ENCODE data around the gene RPUSD3. TPM values are rescaled to one million over a fixed set of nuclear protein-coding genes. Genes with fewer than 3 reads are reported as not detected.
"Not testable (repeated sequence)": the region's sequence is repeated elsewhere in the genome, so short reads cannot be mapped to it uniquely, and the experiment has no call there.

The RPUSD3 gene
- total RNA-seq, 2 donors from 2014 or later: 31.6 to 51.4 TPM

GRCh38 chr3:9848860-9849259 lies 5.1 kb upstream of the RPUSD3 start:
- intact Hi-C loops (cut with DNase I); ATAC-seq; H3K27ac ChIP-seq; H3K9me3 ChIP-seq; H3K27me3 ChIP-seq; H3K4me3 ChIP-seq; DNase-seq; H3K4me1 ChIP-seq; H3K36me3 ChIP-seq (replicated peaks in 1 of 2; ENCODE audit: insufficient read depth in 1 of 2, low read depth in 2 of 2): not testable (repeated sequence)
- 15 to 19% methylated on average over 4 of the region's 4 CpGs for WGBS, 2 donors
- TF ChIP-seq CTCF (IDR thresholded peaks at IDR 0.05): peak; percentile 33 to 62 (median 60)

GRCh38 chr3:9847870-9848269 lies 4.1 kb upstream of the RPUSD3 start:
- intact Hi-C loops (cut with DNase I); H3K27me3 ChIP-seq; DNase-seq; H3K27ac ChIP-seq; ATAC-seq; H3K36me3 ChIP-seq (replicated peaks in 1 of 2; ENCODE audit: insufficient read depth in 1 of 2, low read depth in 2 of 2); H3K4me3 ChIP-seq; H3K9me3 ChIP-seq: not testable (repeated sequence)
- H3K4me1 ChIP-seq: peaks cover 15% of the 10 kb centered on the region
- WGBS, 2 donors: 32 to 45% methylated on average over 9 of the region's 9 CpGs

GRCh38 chr3:9846931-9847488 lies 3.2 kb upstream of the RPUSD3 start:
- Histone ChIP-seq H3K36me3 (replicated peaks in 1 of 2; ENCODE audit: insufficient read depth in 1 of 2, low read depth in 2 of 2) (no peaks in the 10 kb centered on the region), H3K27ac (no peak overlapping the region), H3K4me3 (no peak overlapping the region), H3K4me1 (peaks cover 20% of the 10 kb centered on the region), H3K9me3 (no peaks in the 10 kb centered on the region), H3K27me3 (no peaks in the 10 kb centered on the region)
- WGBS, 2 donors: 86 to 92% methylated on average over 5 to 6 of the region's 6 CpGs
- no peak for DNase-seq
- TF ChIP-seq CTCF (IDR thresholded peaks at IDR 0.05): no peak
- no peak for TF ChIP-seq POLR2A (IDR thresholded peaks at IDR 0.05)
- intact Hi-C loops (cut with DNase I): no loop called here
- ATAC-seq: no peak

- intact Hi-C loops (cut with DNase I): no loop called here
- WGBS, 2 donors: 74 to 83% methylated on average over 5 to 6 of the region's 6 CpGs
- no peak for ATAC-seq
- H3K9me3 ChIP-seq: no peaks in the 10 kb centered on the region
- H3K4me1 ChIP-seq: peaks cover 20% of the 10 kb centered on the region
- H3K36me3 ChIP-seq (replicated peaks in 1 of 2; ENCODE audit: insufficient read depth in 1 of 2, low read depth in 2 of 2): no peaks in the 10 kb centered on the region
- H3K27me3 ChIP-seq: no peaks in the 10 kb centered on the region
- DNase-seq: no peak
- H3K4me3 ChIP-seq: no peak overlapping the region
- TF ChIP-seq CTCF (IDR thresholded peaks at IDR 0.05) (no peak), POLR2A (IDR thresholded peaks at IDR 0.05) (no peak)
- H3K27ac ChIP-seq: no peak overlapping the region
Measured at GRCh38 chr3:9846231-9846630, 2.4 kb upstream of the RPUSD3 start.

GRCh38 chr3:9841015-9841414 lies 2.8 kb downstream of the RPUSD3 start:
- DNase-seq (no peak), ATAC-seq (no peak)
- Histone ChIP-seq H3K9me3 (no peaks in the 10 kb centered on the region), H3K27me3 (no peaks in the 10 kb centered on the region), H3K4me1 (peaks cover 32% of the 10 kb centered on the region), H3K36me3 (replicated peaks in 1 of 2; ENCODE audit: insufficient read depth in 1 of 2, low read depth in 2 of 2) (peaks cover 0 to 5% of the 10 kb centered on the region in 2 donors), H3K27ac (no peak overlapping the region), H3K4me3 (no peak overlapping the region)
- 85 to 86% methylated on average over 8 of the region's 8 CpGs for WGBS, 2 donors
- no peak for TF ChIP-seq POLR2A (IDR thresholded peaks at IDR 0.05)
- TF ChIP-seq CTCF (IDR thresholded peaks at IDR 0.05): no peak
- intact Hi-C loops (cut with DNase I): no loop called here
